ENCODE measurements around the gene RFXAP.

GRCh38 chr13:36837354-36838092 is 18.5 kb downstream of the RFXAP start:
- no peak for TF ChIP-seq EZH2 (IDR thresholded peaks at IDR 0.05; ENCODE audit: insufficient read depth, poor library complexity, severe bottlenecking)
- no peak for TF ChIP-seq EZH2phosphoT487 (IDR thresholded peaks at IDR 0.05; ENCODE audit: insufficient read depth, low read depth)

Data from GM23248 (cell line).